GM12874 (cell line): ENCODE results near the gene GCNT1.

Experiments used
- CTCF ChIP-seq: IDR thresholded peaks from 2 replicates; pipeline ENCODE4 v1.5.1; 2011; ENCODE audit warnings: low read depth, mild to moderate bottlenecking, control low read depth, low read length, moderate library complexity; ENCODE audit not compliant: insufficient read depth

The GCNT1 gene

GRCh38 chr9:76462126-76462525, 3.1 kb downstream of the GCNT1 start:
- no peak for TF ChIP-seq CTCF

GRCh38 chr9:76463211-76463610, 4.2 kb downstream of the GCNT1 start:
- TF ChIP-seq CTCF = no peak

GRCh38 chr9:76464706-76465105, 5.7 kb downstream of the GCNT1 start:
- TF ChIP-seq CTCF = no peak

GRCh38 chr9:76465442-76466298, 6.7 kb downstream of the GCNT1 start:
- no peak for TF ChIP-seq CTCF

- TF ChIP-seq CTCF = no peak
These were observed 7.3 kb downstream of the GCNT1 start for GRCh38 chr9:76466299-76466605.

- no peak for TF ChIP-seq CTCF
These were observed 15.4 kb downstream of the GCNT1 start for GRCh38 chr9:76474419-76474818.

GRCh38 chr9:76475686-76476085, 16.7 kb downstream of the GCNT1 start:
- TF ChIP-seq CTCF = no peak
